HG03575 (cell line): ENCODE results near the gene MRPL14.
"Not testable (repeated sequence)": the region's sequence is repeated elsewhere in the genome, so short reads cannot be mapped to it uniquely, and the experiment has no call there.

Experiments
- ATAC-seq: cut with Tn5 transposase; IDR thresholded peaks from one replicate; pipeline ENCODE4 v1.9.1; 2021; ENCODE audit not compliant: unreplicated experiment, insufficient number of reproducible peaks, low FRiP score; ENCODE audit errors: extremely low read depth

Gene MRPL14

DNA sequence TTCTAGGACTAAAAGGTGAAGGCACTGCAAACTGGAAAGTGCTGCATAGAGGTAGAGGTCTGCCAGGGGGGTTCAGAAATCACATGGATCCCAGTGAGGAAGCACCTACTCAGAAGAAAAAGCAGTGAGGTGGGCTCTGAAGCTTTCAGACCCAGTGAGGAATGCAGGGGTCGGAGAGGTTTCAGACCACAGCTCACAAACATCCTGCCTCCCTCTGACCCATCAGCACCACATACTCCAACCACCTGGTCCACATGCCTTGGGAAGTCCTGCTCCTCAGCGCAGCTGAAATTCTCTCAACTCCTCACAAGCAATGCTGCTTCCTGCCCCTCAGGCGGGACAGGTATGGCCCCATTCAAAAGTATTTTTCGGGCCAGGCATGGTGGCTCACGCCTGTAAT lies 20.2 kb downstream of the MRPL14 start:
- no peak for ATAC-seq

DNA sequence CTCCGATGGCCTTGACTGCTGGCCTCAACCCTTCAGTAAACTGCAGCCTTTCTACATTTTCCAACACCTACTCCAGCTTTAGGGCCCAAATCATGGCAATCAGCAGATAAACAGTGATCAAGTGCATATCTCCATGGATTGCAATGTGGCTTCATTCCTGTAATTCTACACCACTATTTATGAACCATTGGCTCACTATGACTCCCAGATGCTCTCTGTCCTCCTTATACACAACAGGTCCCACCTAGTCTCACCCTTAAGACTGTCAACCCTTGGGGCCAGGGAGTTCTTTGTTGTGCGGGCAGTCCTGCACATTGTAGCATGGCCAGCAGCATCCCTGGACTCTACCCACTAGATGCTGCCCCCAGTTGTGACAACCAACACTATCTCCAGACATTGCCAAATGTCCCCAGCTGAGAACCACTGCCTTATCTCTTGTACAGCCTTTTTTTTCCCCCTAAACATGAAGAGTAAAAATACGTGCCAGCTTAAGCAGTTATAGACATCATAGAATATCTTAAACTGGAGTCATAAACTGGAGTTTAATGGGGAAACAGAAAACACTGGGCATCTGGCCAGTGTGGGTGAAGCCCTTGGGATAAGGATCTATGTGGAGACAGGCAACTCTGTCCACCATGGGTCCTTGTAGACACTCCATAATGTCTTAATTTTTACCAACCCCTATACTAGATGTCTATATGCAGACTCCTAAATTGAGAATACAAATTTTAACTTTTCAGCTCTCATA lies 21.1 kb downstream of the MRPL14 start:
- ATAC-seq: no peak

DNA sequence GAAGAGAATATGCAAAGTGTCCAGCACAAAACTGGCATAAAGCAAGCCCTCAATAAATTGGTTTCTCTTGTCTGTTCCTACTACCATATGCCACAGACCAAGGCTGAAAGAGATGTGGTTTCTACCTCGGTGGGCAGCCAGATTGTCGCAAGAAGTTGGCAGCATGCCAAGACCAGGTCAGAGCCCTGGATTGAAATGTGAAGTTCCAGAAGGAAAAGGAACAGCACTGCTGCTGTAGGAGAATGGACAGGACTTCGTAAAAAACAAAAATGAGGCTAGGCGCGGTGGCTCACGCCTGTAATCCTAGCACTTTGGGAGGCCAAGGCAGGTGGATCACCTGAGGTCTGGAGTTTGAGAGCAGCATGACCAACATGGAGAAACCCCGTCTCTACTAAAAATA lies 22.1 kb downstream of the MRPL14 start:
- ATAC-seq: no peak

DNA sequence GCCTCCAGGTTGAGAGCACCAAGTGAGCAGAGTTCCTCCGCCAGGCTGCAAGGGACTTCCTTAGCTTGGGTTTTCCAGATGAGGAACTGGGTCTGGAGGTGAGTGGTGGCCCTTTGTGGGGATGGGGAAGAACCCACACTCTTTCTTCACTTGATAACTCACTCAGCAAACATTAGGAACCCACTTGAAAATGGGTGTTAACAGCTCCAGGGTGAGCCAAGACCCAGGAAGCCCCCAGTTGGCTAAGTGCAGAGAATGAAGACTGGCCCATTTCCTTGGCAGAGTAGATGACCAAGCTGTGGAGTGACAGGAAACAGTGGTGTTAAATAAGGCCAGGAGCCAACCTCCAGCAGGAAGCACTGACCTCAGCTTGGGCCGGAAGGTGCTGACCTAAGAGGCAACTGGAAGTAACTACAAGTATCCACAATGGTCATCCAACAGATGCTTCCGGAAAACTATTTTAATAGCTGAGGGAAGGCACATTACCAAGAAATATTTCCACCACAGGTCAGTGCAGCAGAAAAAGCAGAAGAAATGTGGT lies 22.7 kb downstream of the MRPL14 start:
- no peak for ATAC-seq

DNA sequence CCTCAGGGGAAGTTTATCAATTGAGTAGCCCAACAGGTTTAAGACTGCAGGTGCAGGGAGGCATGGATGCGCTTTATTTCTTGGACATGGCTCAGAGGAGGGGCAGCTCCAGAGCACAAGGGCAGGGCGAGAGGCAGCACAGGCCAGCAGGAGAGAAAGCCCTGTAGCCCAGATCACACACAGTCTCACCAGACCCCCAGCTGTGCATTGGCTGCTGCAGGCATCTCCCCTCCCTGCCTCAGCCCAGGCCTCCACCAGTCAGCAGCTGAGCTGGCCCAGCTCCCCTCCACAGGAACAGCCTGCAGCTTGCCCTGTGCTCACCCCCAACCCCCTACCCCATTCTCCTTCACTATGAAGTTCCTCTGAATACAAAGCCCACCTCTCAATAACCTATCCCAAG lies 24.7 kb downstream of the MRPL14 start:
- no peak for ATAC-seq

DNA sequence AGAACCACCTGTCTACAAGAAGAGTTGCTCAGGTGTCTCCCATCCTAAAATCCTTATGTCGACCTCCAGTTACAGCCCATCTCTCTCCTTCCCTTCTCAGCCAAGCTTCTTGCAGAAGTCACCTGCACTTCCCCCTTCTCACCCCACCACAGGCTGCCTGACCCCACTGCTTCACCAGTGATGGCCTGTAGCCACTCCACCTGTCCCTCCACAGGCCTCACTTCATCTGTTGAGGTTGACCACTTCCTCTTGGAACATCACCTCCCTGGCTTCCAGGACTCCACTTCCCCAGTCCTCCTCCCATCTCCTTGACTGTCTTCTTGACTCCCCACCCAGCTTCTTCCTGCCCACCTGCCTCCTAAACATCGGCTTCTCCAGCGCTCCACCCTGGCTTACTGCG lies 25.4 kb downstream of the MRPL14 start:
- no peak for ATAC-seq

DNA sequence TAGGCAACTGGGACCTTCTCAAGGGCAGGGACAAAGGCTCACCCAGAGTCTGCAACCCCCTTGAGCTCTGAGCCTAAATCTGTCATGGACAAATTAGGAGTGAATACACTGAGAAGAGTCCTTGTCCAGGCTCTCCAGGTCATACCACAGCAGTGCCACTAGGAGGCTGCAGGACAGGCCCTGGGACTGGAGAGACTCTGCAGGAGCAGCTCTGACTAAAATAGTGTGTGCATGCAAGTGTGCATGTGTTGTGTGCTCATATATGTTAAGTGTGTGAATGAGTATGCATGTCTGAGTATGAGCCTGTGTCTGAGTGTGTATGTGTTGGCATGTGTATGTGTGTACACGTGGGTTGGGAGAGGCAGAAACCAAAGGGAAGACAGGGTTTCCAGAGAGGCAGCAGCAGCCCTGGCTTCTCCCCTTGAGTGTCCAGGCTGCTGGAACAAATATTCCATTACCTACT lies 27.1 kb downstream of the MRPL14 start:
- no peak for ATAC-seq

DNA sequence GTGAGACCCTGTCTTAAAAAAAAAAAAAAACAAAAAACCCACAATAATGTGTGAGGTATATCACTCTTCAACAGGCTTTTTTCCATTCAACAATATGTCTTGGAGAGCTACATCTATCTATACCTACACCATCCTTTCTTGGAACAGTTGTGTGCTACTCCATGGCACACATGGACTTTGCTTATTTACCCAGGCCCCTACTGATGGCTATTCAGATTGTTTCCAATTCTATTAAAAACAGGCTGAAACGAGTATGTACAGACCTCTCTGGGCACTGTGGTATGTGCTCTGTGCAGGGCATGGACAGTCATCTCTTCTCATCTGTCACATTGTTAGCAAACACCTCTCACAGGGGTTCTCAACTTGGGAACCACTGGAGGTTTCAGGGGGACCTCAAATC lies 28.1 kb downstream of the MRPL14 start:
- no peak for ATAC-seq

DNA sequence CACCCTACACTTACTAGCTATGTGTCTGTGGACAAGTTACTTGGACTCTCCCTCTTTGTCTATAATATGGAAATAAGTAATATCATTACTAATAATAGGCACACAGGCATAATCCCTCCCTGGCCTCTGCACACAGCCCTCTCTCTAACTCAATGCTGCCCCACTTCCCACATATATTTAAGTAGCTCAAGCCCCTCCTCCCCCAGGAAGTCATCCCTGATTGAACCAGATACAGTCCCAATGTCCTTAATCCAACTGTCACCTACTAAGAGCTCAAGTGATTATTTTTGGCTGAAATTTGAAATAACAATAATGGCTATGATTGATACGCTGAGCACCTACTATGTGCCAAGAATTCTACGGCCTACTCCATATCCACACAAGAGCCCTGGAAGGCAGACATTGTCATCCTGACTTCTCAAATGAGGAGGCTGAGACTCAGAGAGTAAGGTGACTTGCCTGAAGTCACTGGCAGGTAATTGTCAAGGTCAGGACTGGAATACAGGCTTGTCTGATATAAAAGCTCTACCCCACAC lies 29.4 kb downstream of the MRPL14 start:
- no peak for ATAC-seq

DNA sequence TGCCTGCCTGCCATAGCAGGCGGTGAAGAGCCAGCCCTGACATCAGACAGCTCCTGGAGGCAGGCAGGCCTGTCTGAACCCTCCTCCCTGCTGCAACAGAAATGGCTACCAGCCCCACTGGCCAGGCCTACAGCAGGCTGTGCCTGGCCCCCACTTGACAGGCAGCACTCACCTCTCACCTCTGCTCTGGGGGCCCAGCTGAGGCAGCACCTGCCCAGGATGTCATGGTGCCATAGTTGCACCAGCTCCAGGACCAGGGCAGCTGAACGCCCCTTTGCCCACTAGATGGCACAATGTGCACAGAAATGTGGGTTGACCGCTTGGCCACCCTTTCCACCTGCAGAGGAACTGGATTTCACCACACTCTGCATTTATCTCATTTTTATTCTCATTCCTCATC lies 30.6 kb downstream of the MRPL14 start:
- ATAC-seq: no peak

DNA sequence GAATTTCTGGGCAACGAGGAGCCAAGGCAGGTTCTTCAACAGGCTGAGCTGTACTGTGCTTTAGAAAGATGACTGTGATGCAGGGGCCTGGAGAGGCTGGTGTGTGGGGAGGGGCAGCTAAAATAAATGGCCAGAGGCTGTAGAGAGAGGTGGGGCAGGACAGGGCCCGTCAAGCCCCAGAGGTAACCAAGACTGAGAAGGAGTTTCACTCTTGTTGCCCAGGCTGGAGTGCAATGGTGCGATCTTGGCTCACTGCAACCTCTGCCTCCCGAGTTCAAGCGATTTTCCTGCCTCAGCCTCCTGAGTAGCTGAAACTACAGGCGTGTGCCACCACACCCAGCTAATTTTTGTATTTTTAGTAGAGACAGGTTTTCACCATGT lies 32.0 kb downstream of the MRPL14 start:
- not testable (repeated sequence) for ATAC-seq

DNA sequence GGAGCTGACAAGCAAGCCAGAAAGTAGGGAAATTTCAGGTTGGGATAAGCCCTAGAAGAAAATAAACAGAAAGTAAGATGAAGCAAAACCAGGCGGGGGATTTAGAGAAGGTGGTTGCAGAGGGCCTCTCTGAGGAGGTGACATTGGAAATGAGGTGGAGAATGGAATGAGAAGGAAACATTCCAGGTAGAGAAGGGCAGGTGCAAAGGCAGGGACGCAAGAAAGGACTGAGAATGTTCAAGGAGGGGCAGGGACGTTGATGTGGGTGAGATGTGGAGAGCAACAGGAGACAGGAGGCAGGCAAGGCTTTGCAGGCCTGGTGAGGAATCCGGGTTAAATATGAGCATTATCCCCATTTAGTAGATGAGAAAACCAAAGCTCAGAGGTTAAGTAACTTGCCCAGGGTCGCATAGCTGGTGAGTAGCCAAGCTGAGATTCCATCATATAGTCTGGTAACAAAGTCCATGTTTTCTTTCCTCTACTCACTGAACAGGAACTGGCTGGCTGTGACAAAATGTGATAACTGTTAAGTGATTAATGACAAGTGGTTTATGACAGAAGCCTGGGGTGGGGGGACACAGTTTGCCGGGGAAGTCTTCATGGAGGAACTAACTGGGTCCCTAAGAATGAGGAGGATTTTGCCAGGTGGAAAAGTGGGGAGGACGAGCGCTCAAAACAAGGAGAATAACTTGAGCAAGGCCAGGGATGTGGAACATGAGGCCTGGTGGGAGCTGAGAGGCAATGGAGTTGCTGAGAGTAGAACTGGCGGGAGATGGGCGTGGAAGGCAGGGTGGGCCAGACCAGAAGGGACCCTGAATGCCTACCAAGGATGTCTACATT lies 32.6 kb downstream of the MRPL14 start:
- no peak for ATAC-seq

DNA sequence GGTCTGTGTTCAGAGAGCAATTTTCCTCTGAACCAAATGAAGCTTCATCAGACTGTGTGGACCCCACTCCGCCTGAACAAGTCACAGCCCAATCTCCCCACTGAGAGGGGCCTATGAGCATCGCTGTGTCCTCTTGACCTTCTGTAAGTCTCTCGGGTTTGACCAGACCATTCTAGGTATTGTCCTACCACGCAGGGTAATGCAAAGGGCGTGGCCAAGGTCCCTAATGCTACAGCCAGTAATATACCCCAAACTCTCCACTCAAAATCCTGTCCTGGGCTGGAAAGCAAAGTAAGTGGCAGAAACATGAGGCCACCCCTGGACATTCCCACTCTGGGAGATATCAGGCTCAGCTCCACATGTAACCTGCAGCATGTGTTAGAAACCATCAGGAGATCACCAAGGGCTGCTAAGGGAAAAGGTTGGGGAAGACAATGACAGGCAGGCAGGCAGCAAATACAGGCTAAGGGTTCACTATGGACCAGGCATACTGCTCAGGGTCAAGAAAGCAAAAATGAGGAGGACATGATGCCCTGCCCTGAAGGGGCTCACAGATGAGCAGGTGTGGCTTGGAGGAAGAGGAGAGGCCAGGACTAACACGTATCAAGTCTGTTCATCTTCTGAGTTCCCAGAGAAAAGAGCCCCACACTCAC lies 33.4 kb downstream of the MRPL14 start:
- no peak for ATAC-seq

DNA sequence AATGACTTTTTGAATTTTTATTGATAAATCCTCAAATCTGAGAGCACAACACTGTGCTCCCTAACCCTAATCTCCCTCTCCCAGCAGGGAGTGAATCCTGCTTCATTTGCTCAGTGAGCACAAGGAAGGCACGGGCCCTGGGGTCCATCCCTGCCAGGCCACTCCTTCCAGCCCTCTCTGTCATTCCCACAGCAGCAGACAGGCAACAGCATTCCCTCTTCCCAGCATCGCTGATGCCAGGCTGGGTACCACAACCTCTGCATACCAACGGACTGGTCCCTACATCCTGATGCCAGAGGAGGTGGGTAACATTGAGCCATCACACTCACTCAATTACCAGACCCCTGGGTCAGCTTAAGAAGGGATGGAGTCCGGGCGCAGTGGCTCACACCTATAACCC lies 34.2 kb downstream of the MRPL14 start:
- ATAC-seq: no peak

DNA sequence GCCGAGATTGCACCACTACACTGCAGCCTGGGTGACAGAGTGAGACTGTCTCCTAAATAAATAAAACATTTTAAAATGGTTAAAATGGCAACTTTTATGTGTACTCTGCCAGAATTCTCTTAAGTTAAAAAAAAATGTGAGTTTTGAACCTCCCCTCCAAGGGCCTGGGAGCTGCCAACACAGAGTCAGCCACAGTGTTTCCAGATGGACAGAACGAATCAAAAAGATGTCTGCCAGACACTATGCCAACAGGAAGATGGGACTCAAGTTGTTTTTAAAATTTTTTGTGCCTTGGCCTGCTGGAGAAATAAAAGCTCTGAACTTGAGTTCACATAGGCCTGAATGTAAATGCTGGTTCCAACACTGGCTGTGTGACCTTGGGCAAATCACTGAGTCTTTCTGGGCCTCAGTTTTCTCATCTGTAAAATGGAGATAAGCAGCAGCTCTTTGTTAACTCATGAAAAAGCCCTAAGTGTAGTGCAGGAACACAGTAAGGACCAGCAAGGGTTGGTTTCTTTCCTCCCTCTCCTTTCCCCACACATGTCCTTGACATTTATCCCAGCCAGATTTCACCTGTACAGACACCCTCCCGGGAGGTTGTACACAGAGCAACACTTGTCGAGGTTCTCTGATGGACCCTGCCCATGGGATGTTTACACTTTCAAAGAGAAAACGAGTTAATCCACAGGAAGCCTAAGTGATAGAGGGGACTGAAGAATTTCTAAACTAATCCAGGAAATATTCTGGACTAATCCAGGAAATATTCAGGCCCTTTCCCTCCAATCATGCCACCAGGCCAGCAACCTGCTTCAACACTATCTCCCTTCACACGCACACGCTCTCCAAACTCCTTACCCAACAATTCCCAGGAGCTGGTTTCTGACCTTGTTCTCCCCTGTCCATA lies 35.0 kb downstream of the MRPL14 start:
- ATAC-seq: no peak

DNA sequence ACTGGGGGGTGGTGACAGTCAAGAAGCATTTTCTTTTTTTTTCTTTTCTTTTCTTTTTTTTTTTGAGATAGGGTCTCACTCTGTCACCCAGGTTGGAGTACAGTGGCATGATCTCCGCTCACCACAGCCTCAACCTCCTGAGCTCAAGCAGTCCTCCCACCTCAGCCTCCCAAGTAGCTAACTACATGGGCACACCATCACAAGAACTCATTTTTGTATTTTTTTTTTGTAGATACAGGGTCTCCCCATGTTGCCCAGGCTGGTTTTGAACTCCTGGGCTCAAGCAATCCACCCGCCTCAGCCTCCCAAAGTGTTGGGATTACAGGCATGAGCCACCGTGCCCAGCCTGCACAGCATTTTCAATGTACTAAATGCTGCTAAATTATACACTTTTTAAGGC lies 35.9 kb downstream of the MRPL14 start:
- not testable (repeated sequence) for ATAC-seq

DNA sequence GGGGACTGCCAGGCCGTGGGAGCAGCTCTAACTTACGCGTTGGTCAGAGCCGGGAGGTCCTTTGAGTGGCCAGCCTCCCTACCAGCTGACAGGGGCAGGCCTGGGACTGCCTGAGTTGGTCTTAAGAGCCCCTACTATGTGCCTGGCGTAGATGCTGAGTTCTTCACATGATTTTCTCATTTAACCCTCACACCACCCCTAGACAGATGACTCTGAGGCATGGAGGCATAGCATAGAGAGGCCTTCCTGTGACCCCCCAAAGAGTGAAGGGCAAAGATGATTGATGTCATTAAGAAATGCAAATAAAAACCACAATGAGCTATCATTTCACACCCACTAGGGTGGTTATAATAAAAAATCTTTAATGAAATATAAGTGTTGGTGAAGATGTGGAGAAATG lies 36.8 kb downstream of the MRPL14 start:
- no peak for ATAC-seq

DNA sequence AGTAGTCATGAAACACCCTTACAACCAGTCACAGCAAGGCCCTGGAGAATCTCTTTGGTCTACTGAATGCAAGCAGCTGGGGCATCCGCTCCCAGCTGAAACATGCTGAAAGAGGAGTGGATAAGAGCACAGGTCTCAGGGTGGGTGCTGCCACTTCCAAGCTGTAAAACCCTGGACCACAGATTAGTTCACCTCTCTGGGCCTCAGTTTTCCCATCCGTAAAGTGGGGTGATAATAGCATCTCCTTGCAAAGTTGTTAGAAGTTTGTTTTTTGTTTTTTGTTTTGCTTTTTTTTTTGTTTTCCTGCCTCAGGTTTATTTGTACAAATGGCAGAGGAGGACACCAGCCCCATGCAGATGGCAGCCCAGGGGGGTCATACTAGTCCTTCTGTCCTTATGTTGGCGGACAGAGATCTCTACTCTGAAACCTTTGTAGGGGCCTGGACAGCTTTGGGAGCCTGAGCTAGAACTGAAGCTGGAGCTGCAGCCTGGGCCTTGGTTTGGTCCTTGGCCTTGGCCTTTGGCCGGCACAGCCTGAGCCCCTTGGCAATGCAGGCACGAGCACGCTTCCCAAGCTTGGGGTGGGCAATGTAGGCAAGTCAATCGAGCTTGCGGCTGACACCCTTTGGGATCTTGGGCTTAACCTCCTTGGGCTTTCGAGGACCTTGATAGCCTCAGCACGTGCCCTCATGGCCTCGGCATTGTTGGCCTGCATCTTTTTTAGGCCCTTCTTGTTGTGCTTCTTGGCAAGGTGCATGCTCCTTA lies 38.2 kb downstream of the MRPL14 start:
- ATAC-seq: no peak
